NCI-H146 treated with DMSO at 0.1 percent for 48 hours (cell line): ENCODE data around the gene C1QTNF12.

Experiments used
- DNase-seq: peaks from one replicate; lab custom pipeline; 2025; ENCODE audit not compliant: unreplicated experiment; lab: John Stamatoyannopoulos, UW

The C1QTNF12 gene

GRCh38 chr1:1213345-1214265 lies 32.9 kb downstream of the C1QTNF12 start, which contains the start of gene TNFRSF4:
TNFRSF4 (minus strand) TSS chr1:1214153; CDS start chr1:1214127, 26 bp downstream.
- DNase-seq = no peak

DNA sequence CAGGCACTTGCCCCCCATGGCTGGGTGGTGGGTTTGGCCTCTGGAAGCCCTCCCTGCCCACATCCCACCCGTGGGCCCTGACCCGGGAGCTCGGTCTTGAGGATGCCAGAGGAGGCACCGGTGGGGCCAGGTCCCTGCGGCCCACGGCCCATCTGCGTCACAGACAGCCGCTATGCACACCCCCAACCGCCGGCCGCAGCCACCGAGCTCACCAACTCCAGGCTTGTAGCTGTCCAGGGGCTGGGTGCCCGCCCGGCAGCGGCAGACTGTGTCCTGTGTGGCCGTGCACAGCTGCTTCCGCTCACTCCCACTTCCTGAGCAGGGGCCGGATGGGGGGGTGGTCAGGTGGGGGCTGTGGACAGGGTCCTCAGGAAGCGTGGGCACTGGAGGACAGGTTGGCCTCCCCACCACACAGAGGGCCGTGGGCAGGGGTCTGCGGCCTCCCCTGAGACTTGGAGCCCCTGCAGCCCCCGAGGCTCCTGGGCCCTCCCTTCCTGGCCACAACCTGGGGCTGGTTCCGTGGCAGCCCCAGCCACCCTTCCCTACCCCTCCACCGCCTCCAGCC lies 33.7 kb downstream of the C1QTNF12 start:
- no peak for DNase-seq

DNA sequence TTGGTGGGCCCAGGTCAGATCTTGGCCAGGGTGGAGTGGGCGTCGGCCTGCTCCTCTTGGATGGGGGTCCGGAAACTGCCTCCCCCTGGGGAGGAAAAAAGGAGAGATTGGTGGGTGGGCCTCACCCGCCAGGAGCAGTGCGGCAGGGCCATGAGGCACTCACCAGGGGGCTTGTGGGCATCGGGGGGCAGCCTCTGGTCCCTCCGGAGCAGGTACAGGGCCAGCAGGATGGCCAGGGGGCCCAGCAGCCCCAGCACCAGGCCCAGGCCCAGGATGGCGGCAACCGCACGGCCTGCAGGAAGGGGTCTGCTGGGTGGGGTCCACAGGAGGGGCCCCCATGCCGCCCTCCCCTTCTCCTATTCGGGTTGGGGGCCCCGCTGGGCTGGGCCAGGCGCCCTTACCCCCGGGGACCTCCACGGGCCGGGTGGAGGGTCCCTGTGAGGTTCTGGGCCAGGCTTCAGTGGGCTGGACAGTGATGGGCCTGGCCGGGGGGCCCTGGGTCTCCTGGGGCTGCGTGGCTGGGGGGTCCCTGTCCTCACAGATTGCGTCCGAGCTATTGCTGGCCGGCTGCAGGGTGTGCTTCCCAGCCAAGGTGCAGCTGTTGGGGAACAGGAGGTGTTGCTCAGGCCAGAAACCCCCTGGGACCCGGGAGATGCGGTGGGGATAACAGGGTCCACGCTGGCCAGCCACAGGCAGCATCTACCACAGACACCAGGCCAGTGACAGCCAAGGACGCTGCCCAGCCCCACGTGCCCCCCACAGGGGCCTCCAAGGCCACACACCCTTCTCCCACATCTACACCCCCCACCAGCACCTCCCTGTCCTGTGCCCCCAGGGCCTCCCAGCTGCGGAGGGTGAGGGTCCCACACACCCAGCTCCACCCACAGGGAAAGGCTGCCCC lies 34.7 kb downstream of the C1QTNF12 start:
- DNase-seq = no peak

DNA sequence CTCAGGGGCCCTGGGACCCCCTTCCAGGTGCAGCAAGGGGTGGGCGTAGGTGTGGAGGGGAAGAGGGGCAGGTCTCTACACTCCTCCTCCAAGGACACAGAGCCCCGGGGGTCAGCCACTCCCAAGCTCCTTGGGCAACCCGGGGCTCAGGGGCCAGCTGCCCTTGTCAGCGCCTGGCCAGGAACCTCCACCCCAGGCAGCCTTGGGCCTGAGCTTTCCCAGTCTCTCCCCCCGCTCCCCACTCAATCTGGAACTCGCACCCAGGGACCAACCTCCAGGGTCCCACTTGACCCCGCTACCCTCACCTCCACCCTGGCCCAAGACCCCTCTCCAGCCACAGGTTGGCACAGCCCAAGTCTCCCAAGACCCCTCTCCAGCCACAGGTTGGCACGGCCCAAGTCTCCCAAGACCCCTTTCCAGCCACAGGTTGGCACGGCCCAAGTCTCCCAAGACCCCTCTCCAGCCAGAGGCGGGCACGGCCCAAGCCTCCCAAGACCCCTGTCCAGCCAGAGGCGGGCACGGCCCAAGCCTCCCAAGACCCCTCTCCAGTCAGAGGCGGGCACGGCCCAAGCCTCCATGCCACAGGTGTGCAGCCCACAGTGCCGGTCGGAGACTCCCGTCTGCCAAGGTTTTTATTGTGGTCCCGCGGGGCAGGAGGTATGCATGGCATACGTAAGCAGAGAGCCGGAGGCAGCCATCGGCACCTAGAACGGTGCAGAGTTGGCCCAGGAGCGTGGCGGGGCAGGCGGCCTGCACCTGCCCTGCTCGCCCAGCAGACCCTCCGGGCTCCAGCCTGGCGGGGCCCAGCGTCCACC lies 35.6 kb downstream of the C1QTNF12 start:
- DNase-seq = no peak

DNA sequence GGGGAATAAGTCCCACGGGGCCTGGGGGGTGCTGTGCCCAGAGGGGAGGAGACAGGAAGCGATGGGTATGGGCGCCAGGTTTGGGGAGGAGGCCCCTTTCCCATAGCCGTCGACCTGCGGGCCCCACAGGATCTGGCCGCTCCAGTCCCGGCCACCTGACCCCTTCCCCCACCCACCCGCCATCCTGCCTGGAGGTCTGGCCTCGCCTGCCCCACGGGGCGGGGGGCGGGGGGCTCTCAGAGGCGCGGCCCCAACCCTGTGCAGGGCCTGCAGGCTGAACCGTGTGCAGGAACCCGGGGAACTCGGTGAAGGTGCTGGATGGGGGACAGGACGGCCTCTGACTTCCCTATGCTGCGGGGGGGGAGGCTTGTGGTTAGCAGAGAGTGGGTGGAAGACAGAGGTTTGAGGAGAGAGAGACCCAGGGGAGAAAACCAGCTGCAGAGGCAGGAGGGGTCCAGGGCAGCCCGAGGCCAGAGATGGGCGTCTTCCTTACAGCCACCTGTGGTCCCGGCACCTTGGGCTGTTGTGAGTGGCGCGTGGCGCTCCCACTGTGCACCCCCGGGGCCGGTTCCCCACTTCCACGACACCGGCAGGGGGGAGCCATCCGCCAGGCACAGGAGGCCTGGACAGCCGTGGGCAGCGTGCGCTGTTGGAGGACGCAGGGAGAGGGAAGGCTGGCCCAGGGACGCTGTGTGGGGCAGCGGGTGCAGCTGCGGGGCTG lies 37.6 kb downstream of the C1QTNF12 start:
- no peak for DNase-seq

GRCh38 chr1:1207571-1207892 lies 39.0 kb downstream of the C1QTNF12 start:
- DNase-seq = no peak

- no peak for DNase-seq
Measured at GRCh38 chr1:1206966-1207531, 39.5 kb downstream of the C1QTNF12 start.

DNA sequence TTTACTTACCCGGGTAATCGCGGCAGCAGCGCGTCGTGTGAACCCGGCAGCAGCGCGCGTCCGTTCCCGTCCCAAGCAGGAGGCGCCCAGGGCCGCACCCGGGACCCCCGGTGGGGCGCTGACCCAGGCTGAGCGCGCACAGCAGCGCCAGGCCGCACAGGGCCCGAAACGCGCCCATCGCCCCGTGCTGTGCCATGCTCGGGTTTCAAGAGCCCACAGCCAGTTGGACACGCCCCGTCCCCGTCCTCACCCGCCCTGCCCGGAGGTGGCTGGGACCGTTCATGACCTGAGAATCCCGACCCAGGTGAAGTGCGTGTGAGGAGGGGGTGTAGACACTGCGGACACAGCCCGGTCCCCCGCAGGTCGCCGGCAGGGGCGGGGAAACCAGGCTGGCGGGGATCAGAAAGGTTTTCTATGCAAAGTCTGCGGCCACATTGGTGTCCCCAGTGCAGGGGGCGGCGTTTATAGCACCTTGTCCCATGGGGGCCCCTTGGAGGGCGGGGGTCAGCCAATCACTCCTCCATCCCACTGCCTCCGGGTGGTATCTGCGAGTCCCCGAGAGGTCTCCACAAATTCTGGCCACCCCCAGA lies 40.1 kb downstream of the C1QTNF12 start, which contains the start of gene TNFRSF18:
TNFRSF18 (minus strand) TSS at position 217 of the 590 bp plus-strand sequence; CDS start at position 196, 21 bp downstream.
- DNase-seq = no peak

GRCh38 chr1:1205769-1206375 lies 40.6 kb downstream of the C1QTNF12 start:
- no peak for DNase-seq

GRCh38 chr1:1204998-1205768 lies 41.3 kb downstream of the C1QTNF12 start:
- DNase-seq = no peak

GRCh38 chr1:1204425-1204920 lies 42.0 kb downstream of the C1QTNF12 start:
- DNase-seq = no peak

DNA sequence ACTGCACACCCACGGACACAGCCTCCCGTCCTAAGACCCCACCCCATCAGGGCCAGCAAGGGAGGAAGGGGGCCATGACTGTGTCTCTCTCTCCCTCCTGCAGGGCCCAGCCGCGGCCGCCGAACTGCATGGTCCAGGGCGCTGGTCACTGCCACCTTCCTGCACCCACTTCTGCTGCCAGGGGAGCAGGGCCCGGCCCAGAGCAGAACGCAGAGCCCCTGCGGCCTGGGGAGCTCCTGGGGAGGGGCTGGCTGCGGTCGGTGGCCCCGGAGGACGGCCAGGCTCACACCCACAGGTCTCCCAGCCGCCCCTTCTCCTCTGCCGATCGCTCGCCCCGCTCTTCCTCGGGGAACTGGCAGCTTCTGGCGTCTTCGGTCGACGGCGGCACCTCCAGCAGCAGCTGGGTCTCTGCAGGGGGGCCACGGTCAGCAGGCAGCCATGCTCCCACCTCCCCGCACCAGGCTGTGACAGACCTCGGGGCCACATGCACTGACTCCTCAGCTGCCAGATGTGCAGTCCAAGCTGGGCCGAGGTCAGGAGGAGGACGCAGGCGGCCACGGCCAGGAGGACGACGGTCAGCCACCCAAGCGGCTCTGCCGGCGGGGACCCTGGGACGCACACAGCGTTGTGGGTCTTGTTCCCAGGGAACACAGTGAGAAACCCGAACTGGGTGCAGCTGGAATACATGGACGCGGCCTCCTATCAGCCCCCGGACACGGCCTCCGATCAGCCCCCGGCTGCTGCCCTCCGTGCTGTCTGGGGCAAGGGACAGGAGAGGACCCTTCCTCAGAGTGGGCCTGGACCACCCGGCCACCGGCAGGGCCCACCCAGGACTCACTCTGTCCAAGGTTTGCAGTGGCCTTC lies 42.7 kb downstream of the C1QTNF12 start:
- no peak for DNase-seq

DNA sequence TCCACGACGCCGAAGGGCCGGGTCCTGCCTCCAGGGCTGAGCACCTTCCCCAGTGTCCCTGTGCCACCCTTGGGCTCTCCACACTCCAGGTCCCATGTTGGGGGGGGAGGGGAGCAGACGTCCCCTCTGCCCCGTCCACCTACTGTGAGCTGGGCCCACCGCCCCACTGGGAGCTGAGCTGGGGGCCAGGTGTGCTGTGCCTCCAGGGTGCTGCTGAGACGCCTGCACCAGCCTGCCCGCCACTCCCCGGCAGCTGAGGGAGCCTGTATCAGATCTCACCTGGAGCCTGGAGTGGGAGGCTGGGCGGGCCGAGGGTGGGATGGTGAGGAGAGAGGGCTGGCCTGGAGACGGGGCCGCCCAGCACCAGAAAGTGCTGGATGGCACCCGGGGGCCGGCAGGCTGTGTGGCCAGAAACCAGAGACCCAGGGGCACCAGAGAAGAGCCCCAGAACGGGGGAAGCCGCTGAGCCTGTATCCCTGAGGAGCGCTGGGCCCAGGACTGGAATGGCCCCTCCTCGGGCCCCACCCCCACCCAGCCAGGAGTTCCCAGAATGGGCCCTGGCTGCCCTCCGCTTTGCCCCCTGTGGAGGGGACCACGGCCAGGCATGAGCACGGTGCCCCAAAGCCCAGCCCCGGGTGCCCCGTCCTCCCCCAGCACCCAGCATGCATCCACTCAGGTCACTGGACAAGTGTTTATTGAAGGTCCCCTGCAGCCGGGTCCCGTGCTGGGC lies 43.5 kb downstream of the C1QTNF12 start:
- DNase-seq = no peak

DNA sequence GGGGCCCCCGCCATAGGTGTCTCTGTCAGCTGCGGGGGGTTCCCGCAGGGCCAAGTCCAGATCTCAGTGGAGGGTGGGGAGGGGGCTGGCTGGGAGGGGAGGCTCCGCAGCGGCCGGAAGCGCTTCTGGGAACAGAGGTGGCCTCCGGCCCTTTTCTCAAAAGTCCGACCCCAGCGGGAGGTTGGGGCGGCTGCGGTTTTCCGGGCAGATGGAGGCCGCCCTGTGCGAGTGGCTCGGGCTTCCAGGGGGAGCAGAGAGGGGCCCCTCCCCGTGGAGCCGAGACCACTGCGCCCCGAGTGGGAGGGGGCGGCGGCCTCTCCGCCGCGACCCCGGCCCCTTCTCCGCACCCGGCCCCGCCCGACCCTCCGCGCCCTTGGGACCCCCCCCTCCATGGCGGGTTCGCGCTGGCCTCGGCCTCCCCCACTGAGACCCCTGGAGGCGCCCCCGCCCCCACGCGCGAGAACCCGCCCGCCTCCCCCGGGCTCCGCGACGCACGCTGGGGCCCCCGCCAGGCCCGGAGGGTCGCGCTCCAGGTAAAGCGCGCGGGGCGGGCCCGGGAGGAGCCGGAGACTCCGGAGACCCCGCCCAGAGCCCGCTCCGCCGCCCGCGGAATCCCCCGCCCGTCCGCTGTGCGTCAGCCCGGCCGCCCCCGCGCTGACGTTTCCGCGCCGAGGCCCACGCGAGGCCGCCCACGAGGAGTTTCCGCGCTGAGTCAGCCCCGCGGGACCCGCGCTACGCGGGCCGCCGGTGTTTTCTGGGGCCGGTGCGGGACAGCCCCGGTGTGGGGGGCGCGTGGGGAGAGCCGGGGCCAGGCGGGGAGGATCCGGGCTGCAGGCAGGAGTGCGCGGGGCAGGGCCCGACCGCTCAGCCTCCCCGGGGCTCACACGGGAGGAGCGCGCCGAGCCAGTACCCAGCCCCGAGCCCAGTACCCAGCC lies 45.4 kb downstream of the C1QTNF12 start:
- DNase-seq = no peak
